ENCODE measurements around the gene PAK3.

Gene PAK3

DNA sequence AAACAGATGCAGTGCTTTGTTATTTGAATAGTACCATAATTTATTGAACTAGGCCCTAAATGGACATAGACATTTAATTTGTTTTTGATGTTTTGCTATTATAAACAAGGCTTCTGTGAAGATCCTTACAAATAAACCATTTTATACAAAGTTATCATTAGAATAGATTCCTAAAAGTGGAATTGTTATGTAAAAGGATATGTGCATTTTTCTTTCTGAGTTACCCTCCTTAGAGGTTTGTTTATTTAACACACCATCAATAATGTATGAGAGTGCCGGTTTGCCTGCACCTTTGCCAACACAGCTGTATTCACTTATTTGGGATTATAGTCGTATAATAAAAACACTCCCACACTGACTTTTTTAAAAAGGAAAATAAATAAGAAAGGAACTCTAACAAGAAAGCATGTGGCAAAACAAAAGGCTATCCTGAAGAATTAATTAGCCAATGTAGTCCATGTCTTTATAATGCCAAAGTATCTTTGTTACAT lies 84.8 kb downstream of the PAK3 start:
- TF ChIP-seq, protein P1, sequence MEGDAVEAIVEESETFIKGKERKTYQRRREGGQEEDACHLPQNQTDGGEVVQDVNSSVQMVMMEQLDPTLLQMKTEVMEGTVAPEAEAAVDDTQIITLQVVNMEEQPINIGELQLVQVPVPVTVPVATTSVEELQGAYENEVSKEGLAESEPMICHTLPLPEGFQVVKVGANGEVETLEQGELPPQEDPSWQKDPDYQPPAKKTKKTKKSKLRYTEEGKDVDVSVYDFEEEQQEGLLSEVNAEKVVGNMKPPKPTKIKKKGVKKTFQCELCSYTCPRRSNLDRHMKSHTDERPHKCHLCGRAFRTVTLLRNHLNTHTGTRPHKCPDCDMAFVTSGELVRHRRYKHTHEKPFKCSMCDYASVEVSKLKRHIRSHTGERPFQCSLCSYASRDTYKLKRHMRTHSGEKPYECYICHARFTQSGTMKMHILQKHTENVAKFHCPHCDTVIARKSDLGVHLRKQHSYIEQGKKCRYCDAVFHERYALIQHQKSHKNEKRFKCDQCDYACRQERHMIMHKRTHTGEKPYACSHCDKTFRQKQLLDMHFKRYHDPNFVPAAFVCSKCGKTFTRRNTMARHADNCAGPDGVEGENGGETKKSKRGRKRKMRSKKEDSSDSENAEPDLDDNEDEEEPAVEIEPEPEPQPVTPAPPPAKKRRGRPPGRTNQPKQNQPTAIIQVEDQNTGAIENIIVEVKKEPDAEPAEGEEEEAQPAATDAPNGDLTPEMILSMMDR (IDR thresholded peaks at IDR 0.05; ENCODE audit: extremely low read depth, insufficient read depth, missing control alignments): no peak
- no peak for DNase-seq (ENCODE audit: low spot score)
- in situ Hi-C loops (cut with MboI; ENCODE audit: low pct_unique_long_range_greater_than_20kb, low sequenced_read_pairs, unreplicated experiment): no loop called here

DNA sequence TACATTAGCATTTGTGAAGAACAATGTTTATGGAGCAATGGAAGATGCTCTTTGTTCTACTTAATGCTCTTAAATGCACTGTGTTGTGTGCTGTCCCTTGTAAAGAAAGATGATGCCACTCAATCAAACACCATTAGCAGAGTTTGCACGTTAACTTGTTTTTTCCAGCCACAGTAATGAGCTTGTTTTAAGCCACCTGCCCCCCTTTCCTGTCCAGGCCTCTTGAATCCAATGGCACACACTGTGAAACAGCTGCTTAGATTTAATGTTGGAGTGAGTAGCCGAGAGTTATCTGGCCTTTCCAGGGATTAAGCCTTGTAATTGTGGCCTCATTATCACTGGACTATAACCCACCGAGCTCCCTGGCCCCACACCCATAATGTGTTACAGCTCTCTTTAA lies 86.0 kb downstream of the PAK3 start:
- no peak for DNase-seq (ENCODE audit: low spot score)
- TF ChIP-seq, protein P1 (IDR thresholded peaks at IDR 0.05; ENCODE audit: extremely low read depth, insufficient read depth, missing control alignments): no peak
- in situ Hi-C loops (cut with MboI; ENCODE audit: low pct_unique_long_range_greater_than_20kb, low sequenced_read_pairs, unreplicated experiment): no loop called here

DNA sequence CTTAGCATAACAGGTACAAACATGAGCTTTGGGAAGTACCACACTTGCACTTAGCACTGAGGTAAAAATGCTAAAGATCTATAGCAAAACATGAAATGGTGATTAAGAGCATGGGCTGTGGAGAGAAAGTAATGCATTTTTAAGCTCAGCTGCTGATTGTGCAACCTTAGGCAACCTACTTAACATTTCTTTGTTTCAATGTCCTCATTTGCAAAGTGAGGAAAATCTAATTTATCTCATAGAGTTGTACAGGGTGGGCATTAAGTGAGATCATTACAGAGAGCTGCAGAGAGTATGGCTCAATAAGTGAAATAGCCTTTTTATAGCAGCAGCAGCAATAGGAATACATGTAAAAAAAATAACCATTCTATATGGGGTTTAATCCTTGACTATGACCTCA lies 87.0 kb downstream of the PAK3 start:
- no peak for DNase-seq (ENCODE audit: low spot score)
- in situ Hi-C loops (cut with MboI; ENCODE audit: low pct_unique_long_range_greater_than_20kb, low sequenced_read_pairs, unreplicated experiment): no loop called here
- TF ChIP-seq, protein P1 (IDR thresholded peaks at IDR 0.05; ENCODE audit: extremely low read depth, insufficient read depth, missing control alignments): no peak

DNA sequence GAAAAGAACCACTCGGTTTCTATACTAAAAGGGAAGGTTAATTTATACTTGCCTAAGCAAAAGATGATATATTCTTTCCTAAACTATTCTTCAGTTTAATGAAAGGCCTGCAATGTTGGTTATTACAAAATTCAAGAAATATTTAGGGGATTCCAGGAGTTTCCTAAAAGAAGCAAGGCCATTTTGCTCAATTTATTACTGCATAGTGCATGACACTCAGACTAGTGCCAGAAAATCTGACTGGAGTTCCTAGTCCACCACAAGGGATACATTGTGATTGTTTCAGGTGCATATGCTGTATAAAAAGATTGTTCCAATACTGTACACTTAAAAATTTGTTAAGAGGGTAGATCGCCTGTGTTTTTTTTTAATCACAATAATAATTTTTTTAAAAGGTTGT lies 95.6 kb downstream of the PAK3 start:
- in situ Hi-C loops (cut with MboI; ENCODE audit: low pct_unique_long_range_greater_than_20kb, low sequenced_read_pairs, unreplicated experiment): no loop called here
- no peak for DNase-seq (ENCODE audit: low spot score)
- TF ChIP-seq, protein P1 (IDR thresholded peaks at IDR 0.05; ENCODE audit: extremely low read depth, insufficient read depth, missing control alignments): no peak

DNA sequence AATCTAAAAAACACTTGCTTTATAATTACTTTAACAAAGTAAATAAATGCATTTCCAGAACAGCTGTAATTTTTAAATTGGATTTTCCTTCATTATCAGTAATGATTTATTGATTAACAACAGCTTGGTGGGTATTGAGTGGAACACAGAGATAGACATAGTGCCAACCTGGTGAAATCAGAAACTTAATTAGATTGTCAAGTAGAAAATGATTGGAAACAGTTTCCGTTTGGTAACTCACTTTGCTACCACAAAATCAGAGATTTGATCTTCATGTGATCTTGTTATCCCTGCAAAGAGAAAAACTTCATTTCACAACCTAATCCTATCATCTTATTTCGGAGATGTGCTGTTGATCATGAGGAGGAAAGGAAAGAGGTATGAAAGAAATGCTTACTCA lies 103.5 kb downstream of the PAK3 start:
- TF ChIP-seq, protein P1 (IDR thresholded peaks at IDR 0.05; ENCODE audit: extremely low read depth, insufficient read depth, missing control alignments): no peak
- no peak for DNase-seq (ENCODE audit: low spot score)
- in situ Hi-C loops (cut with MboI; ENCODE audit: low pct_unique_long_range_greater_than_20kb, low sequenced_read_pairs, unreplicated experiment): no loop called here

DNA sequence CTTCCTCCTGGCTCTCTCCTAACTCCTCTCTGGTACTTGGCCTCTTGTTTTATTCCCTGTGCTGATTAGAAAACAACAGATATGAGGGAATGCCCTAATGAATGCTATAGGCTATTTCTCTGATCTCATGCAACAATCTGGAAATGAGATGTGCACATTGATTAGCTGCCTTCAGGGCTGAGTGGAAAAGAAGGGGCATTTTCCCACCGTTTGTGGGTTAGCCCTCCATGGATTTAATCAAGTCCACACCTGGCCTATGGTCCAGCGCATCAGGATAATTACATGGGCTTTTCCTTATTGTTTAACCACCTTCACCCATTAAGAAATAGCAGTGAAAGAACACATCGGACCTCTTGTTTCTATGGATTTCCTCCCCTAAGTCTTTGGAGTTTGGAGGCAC lies 104.3 kb downstream of the PAK3 start:
- no peak for DNase-seq (ENCODE audit: low spot score)
- TF ChIP-seq, protein P1 (IDR thresholded peaks at IDR 0.05; ENCODE audit: extremely low read depth, insufficient read depth, missing control alignments): no peak
- in situ Hi-C loops (cut with MboI; ENCODE audit: low pct_unique_long_range_greater_than_20kb, low sequenced_read_pairs, unreplicated experiment): no loop called here

DNA sequence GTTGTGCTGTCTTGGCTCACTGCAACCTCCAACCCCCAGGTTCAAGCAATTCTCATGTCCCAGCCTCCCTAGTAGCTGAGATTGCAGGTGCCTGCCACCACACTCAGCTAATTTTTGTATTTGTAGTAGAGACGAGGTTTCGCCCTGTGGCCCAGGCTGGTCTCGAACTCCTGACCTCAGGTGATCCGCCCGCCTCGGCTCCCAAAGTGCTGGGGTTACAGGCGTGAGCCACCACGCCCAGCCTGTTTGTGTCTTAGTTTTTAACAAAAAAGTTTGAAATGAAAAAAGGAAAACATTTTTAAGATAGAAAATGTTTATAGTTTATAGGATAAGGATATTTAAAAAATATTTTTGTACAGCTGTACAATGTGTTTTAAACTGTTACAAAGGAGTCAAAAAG lies 111.9 kb downstream of the PAK3 start:
- TF ChIP-seq, protein P1 (IDR thresholded peaks at IDR 0.05; ENCODE audit: extremely low read depth, insufficient read depth, missing control alignments): no peak
- no peak for DNase-seq (ENCODE audit: low spot score)
- in situ Hi-C loops (cut with MboI; ENCODE audit: low pct_unique_long_range_greater_than_20kb, low sequenced_read_pairs, unreplicated experiment): no loop called here

All from GM13977 (cell line).